ENCODE measurements around the gene KLF1. TPM values are rescaled to one million over a fixed set of nuclear protein-coding genes. Genes with fewer than 3 reads are reported as not detected.
"Not testable (repeated sequence)": the region's sequence is repeated elsewhere in the genome, so short reads cannot be mapped to it uniquely, and the experiment has no call there.

KLF1 gene
- total RNA-seq, 1 experiment from 2014 or later = 0.06 TPM

- peak; percentile 89 to 92 for DNase-seq
- peak overlapping the region; percentile 41 for H3K4me3 ChIP-seq
- H3K4me1 ChIP-seq = peaks cover 17% of the 10 kb centered on the region; the same call in 1 of the 2 replicates
- no peaks in the 10 kb centered on the region for H3K36me3 ChIP-seq
- peak overlapping the region; percentile 76 for H3K27ac ChIP-seq
- no peaks in the 10 kb centered on the region for H3K27me3 ChIP-seq
- no peaks in the 10 kb centered on the region for H3K9me3 ChIP-seq (replicated peaks)
These were observed 26.1 kb upstream of the KLF1 start for GRCh38 chr19:12913011-12913561.

DNA sequence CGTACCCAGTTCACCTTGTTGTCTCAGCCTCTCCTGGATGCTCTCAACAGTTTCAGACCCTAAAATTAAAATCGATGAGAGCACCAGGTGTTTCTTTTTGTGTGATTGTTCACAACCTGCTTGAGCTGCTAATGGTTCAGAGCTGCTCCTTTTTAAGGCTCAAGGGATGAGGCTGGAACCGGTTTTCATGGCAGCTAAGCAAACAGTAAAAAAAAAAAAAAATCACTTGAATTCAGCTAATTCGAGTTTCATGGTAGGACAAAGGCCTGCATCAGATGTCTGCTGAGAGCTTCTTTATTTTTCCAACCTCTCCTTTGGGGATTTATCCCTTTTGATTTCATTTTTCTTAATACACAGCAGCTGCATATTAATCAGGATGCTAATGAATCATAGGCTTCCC is 25.6 kb upstream of the KLF1 start:
- no peaks in the 10 kb centered on the region for H3K36me3 ChIP-seq
- no peaks in the 10 kb centered on the region for H3K9me3 ChIP-seq (replicated peaks)
- H3K4me1 ChIP-seq = peaks cover 17% of the 10 kb centered on the region; the same call in 1 of the 2 replicates
- H3K27ac ChIP-seq = peak overlapping the region; percentile 76
- no peaks in the 10 kb centered on the region for H3K27me3 ChIP-seq
- no peak for DNase-seq
- H3K4me3 ChIP-seq = peak overlapping the region; percentile 41

DNA sequence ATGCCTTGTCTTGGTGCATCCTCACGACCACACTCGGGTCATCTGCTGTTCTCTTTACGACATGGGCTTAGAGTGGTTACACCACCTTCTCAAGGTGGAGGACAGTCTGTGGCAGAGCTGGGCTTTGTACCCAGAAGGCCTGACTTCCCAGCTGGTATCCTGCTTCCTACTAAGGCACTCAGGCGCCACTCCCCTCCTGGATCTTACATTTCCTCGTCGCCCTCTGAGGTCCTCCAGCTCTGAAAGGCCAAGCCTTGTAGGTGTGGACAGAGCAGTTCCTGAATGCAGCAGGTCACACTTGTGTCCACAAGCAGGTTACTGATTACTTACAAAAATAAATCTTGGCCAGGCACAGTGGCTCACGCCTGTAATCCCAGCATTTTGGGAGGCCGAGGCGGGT is 20.2 kb upstream of the KLF1 start:
- Histone ChIP-seq H3K27me3 (no peaks in the 10 kb centered on the region), H3K4me3 (no peak overlapping the region), H3K4me1 (peaks cover 4% of the 10 kb centered on the region; the same call in 1 of the 2 replicates), H3K36me3 (no peaks in the 10 kb centered on the region), H3K9me3 (replicated peaks) (no peaks in the 10 kb centered on the region), H3K27ac (no peak overlapping the region)
- no peak for DNase-seq

DNA sequence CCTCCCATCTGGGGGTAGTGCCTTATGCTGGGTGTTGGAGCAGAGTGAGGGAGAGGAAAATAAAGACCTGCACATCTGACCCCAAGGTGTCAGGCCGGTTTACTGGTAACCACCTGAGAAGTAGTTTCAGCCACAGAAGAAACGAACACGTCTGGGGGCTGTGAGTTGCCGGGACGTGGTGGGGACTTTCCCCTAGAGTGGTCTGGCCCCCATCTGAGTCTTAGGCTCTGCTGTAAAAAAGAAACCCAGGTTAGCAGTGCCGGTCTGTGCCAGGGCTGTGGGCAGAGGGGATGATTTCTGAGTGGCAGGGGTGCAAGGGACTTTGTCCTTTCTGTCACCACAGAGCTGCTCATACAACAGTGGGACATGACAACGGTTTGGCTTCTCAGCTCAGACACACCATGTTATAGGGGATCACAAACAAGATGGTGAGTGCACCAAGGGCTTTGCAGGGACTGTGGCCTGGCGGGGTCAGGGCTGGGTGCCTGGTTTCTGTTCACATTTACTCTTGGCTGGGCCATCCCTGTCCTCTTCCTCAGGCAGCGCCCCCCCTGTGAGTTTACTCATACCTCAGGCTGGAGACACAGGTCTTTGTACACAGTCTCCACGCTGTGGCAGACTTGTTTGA is 13.0 kb upstream of the KLF1 start:
- no peaks in the 10 kb centered on the region for H3K27me3 ChIP-seq
- no peaks in the 10 kb centered on the region for H3K4me1 ChIP-seq
- no peak overlapping the region for H3K4me3 ChIP-seq
- no peak overlapping the region for H3K27ac ChIP-seq
- peaks cover 2% of the 10 kb centered on the region; the same call in 1 of the 2 replicates for H3K36me3 ChIP-seq
- DNase-seq = no peak
- no peaks in the 10 kb centered on the region for H3K9me3 ChIP-seq (replicated peaks)

DNA sequence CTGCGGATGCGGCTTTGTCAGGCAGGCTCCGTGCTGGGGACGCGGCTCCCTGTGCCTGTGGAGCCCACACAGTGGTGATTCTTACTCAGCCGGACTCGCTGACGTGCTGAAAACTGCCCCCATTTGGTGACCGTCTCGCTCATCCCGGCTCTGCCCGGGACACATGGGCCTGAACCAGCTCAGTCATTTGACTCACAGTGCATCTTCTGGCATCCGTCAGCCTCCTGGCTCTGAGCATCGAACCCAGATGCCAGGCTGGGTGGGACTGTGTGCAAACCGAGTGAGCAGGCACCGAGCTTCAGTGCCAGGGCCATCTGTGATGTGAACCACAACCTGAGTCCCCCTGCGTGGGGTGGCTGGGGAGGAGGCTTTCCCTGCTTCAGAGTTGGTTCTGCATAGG is 9.5 kb upstream of the KLF1 start:
- Histone ChIP-seq H3K4me3 (no peak overlapping the region), H3K27me3 (no peaks in the 10 kb centered on the region), H3K27ac (no peak overlapping the region), H3K36me3 (peaks cover 2% of the 10 kb centered on the region; the same call in 1 of the 2 replicates), H3K9me3 (replicated peaks) (no peaks in the 10 kb centered on the region), H3K4me1 (no peaks in the 10 kb centered on the region)
- DNase-seq = no peak

- no peaks in the 10 kb centered on the region for H3K27me3 ChIP-seq
These were observed 6.6 kb upstream of the KLF1 start for GRCh38 chr19:12893582-12893981.

GRCh38 chr19:12891553-12892021 is 4.6 kb upstream of the KLF1 start:
- no peaks in the 10 kb centered on the region for H3K27me3 ChIP-seq
- H3K4me3 ChIP-seq = peak overlapping the region; percentile 81
- H3K27ac ChIP-seq = peak overlapping the region; percentile 49
- no peaks in the 10 kb centered on the region for H3K9me3 ChIP-seq (replicated peaks)
- H3K36me3 ChIP-seq = peaks cover 1% of the 10 kb centered on the region; the same call in 1 of the 2 replicates
- DNase-seq = peak; percentile 45 to 50
- H3K4me1 ChIP-seq = no peaks in the 10 kb centered on the region

More at GRCh38 chr19:12893582-12893981, 6.6 kb upstream of the KLF1 start:
- Histone ChIP-seq H3K9me3 (replicated peaks) (no peaks in the 10 kb centered on the region), H3K27ac (no peak overlapping the region), H3K36me3 (peaks cover 2% of the 10 kb centered on the region; the same call in 1 of the 2 replicates), H3K4me3 (no peak overlapping the region), H3K4me1 (no peaks in the 10 kb centered on the region)
- no peak for DNase-seq

DNA sequence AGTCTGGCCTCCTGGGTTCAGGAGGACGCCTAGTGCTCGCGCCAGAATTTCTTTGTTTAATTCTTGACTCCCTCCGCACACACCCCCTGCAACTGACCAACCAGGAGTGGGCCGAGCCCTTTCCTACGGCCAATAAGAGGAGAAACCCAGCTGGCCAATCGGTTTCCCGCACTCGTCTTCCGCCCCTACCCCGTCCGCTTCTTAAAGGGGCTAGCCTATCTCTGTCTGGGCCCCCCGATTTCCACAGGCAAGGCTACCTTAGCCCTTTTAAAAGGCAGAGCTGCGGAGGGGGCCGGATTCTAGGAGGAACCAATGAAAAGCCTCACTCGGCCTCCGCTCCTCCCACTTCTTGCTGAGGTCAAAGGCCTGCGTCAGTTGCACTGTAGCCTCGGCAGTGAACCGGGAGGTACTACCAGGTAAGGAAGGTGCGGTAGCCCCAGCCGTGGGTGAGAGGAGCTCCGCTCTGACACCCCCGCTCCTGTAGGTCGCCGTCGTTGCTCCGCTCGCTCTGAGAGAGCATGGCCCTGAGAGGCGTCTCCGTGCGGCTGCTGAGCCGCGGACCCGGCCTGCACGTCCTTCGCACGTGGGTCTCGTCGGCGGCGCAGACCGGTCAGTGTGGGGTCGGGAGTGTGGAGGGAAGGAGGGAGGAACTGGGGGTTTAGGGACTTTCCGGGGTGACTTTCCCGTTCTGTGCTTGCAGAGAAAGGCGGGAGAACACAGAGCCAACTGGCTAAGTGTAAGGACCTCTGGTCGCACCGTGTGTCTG is 4.0 kb upstream of the KLF1 start, which contains the start of gene GCDH:
TSS of gene GCDH (plus strand) at position 374 of the 766 bp plus-strand sequence. CDS start at position 519, 145 bp downstream.
- no peaks in the 10 kb centered on the region for H3K27me3 ChIP-seq
- H3K4me3 ChIP-seq = peak within 1 kb of the TSS; percentile 81
- peak; percentile 100 for DNase-seq
- H3K9me3 ChIP-seq (replicated peaks) = no peaks in the 10 kb centered on the region
- no peaks in the 10 kb centered on the region for H3K4me1 ChIP-seq
- peak within 1 kb of the TSS; percentile 49 for H3K27ac ChIP-seq
- H3K36me3 ChIP-seq = no peaks in the 10 kb centered on the region

- not testable (repeated sequence) for H3K36me3 ChIP-seq; H3K27me3 ChIP-seq; H3K9me3 ChIP-seq (replicated peaks); H3K4me1 ChIP-seq; DNase-seq
- Histone ChIP-seq H3K4me3 (peak overlapping the region; percentile 81), H3K27ac (peak overlapping the region; percentile 11; the same call in 1 of the 2 replicates)
These were observed 3.3 kb upstream of the KLF1 start for GRCh38 chr19:12890299-12890786.

DNA sequence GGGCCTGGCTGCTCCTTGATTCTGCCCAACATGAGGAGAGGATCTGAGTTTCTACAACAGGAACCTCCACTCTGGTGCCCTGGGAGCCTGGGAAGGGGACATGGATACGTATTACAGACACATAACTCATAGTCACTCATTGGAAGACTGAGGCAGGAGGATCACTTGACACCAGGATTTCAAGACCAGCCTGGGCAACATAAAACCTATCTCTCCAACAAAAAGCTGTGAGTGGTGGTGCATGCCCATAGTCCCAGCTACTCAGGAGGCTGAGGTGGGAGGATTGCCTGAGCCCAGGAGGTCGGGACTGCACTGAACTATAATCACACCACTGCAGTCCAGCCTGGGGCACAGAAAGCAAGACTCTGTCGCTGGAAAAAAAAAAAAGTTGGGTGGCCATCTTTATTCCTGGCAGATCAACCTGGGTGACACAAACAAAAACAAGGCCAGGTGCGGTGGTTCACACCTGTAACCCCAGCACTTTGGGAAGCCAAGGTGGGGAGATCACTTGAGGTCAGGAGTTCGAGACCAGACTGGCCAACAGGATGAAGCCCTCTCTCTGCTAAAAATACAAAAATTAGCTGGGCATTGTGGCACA is 1.1 kb upstream of the KLF1 start:
- H3K4me1 ChIP-seq = no peaks in the 10 kb centered on the region
- DNase-seq = no peak
- H3K9me3 ChIP-seq (replicated peaks) = no peaks in the 10 kb centered on the region
- H3K4me3 ChIP-seq = no peak overlapping the region
- no peak overlapping the region for H3K27ac ChIP-seq
- H3K36me3 ChIP-seq = no peaks in the 10 kb centered on the region
- no peaks in the 10 kb centered on the region for H3K27me3 ChIP-seq

GRCh38 chr19:12886651-12886968 is 391 bp downstream of the KLF1 start:
- Histone ChIP-seq H3K4me3 (no peak overlapping the region), H3K27me3 (no peaks in the 10 kb centered on the region), H3K27ac (no peak overlapping the region), H3K9me3 (replicated peaks) (no peaks in the 10 kb centered on the region), H3K4me1 (no peaks in the 10 kb centered on the region), H3K36me3 (no peaks in the 10 kb centered on the region)
- no peak for DNase-seq

DNA sequence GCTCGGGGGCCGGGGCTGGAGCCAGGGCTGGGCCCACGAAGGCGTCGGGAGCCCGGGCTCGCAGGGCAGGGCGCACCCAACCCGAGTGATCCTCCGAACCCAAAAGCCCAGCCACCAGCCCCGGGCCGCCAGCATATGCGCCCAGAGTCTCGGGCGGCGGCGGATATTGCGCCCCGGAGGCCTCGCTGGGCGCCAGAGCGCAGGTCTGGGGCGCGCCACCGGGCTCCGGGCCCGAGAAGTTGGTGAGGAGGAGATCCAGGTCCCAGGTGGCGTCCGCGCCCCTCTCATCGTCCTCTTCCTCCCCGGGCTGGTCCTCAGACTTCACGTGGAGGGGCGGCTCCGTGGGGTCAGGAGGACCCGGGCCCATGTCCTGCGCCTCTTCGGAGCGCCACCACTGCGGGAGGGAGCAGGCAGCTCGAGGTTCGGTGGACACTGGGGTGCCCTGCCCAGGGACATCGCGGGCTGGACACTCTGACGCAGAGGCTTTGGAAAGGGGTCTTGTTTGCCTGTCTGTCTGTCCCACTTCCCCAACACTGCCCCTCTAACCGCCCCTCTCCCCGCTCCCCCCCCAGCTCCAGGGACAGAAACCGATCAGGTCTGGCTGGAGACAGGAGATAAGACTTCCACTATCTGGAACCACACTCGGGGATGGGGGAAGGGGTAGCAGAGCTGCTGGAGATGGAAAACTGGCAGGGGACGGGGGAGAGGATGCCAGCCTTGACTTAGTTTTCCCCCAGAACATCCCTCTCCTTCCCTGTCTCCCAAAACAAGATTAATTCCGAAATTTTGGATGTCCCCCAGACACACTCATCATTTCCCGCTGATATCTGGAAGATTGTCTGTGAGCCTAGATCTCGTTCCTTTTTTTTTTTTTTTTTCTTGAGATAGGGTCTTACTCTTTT is 1.0 kb downstream of the KLF1 start:
- Histone ChIP-seq H3K27ac (no peak overlapping the region), H3K4me3 (no peak overlapping the region), H3K27me3 (no peaks in the 10 kb centered on the region), H3K36me3 (no peaks in the 10 kb centered on the region), H3K9me3 (replicated peaks) (no peaks in the 10 kb centered on the region), H3K4me1 (no peaks in the 10 kb centered on the region)
- no peak for DNase-seq

GRCh38 chr19:12884926-12885748 is 1.9 kb downstream of the KLF1 start:
- Histone ChIP-seq H3K27me3 (no peaks in the 10 kb centered on the region), H3K9me3 (replicated peaks) (no peaks in the 10 kb centered on the region), H3K27ac (no peak overlapping the region), H3K4me1 (no peaks in the 10 kb centered on the region), H3K4me3 (no peak overlapping the region), H3K36me3 (no peaks in the 10 kb centered on the region)
- no peak for DNase-seq
